ENCODE results near the gene LAMA1.

DNA sequence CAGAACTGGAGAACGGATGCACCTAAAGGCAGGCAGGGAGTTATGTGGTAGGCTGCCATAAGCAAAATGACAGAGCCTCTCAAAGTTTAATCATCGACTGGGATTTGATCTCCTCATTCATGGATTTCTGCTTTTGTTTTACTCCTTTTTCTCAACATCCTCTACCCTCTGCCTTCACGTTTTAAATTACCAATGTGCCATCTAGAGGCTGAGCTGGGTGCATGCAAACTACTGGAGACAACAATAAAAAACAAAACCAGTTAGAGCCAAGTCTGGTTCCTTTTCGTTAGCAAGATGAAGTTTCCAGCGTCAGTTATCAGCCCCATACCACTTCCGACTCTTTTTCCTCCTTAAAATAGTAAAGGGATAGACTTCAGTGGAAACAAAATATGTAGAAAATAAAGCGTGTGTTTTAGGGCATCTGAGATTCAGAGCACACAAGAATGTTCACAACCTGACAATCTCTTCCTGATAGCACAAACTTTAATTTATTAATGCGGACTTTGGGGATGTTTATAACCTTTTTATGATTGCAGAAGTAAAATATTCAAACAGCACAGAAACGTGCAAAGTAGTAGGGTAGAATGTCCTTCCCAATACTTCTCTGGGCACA lies 117.0 kb downstream of the LAMA1 start:
- TF ChIP-seq, protein P1, sequence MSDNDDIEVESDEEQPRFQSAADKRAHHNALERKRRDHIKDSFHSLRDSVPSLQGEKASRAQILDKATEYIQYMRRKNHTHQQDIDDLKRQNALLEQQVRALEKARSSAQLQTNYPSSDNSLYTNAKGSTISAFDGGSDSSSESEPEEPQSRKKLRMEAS (IDR thresholded peaks at IDR 0.05; ENCODE audit: insufficient read depth, insufficient read length): no peak
- TF ChIP-seq, protein P2, sequence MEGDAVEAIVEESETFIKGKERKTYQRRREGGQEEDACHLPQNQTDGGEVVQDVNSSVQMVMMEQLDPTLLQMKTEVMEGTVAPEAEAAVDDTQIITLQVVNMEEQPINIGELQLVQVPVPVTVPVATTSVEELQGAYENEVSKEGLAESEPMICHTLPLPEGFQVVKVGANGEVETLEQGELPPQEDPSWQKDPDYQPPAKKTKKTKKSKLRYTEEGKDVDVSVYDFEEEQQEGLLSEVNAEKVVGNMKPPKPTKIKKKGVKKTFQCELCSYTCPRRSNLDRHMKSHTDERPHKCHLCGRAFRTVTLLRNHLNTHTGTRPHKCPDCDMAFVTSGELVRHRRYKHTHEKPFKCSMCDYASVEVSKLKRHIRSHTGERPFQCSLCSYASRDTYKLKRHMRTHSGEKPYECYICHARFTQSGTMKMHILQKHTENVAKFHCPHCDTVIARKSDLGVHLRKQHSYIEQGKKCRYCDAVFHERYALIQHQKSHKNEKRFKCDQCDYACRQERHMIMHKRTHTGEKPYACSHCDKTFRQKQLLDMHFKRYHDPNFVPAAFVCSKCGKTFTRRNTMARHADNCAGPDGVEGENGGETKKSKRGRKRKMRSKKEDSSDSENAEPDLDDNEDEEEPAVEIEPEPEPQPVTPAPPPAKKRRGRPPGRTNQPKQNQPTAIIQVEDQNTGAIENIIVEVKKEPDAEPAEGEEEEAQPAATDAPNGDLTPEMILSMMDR (IDR thresholded peaks at IDR 0.05; ENCODE audit: extremely low read depth in 1 of 2, insufficient read depth in 1 of 2, low read depth in 1 of 2, low read length in 2 of 2): peak in 1 of 2 donors; percentile 43
- TF ChIP-seq POLR2A (IDR thresholded peaks at IDR 0.05; ENCODE audit: low read depth, low read length) (no peak), JUN (IDR thresholded peaks at IDR 0.05; ENCODE audit: borderline replicate concordance, insufficient read depth, insufficient read length, low read depth) (no peak), MYC (IDR thresholded peaks at IDR 0.05; ENCODE audit: low read depth, low read length) (no peak)

All from endothelial cell of umbilical vein (primary cell).